Stimulated activated CD4-positive, alpha-beta T cell treated with anti-CD3 and anti-CD28 coated beads, Interleukin-1b, Interleukin-23, amount 100 ng/mL, for 48 hours (primary cell): Measurements from ENCODE around the gene MAT2B.

ENCODE experiments used
- DNase-seq: peaks from one replicate; pipeline ENCODE4 v3.0.0-alpha.2; 2020

Gene MAT2B

GRCh38 chr5:163505368-163506094 is at the start of gene MAT2B:
TSS of gene MAT2B (plus strand) at chr5:163505619. CDS start at chr5:163505687, 68 bp downstream.
- peak; percentile 95 for DNase-seq

DNA sequence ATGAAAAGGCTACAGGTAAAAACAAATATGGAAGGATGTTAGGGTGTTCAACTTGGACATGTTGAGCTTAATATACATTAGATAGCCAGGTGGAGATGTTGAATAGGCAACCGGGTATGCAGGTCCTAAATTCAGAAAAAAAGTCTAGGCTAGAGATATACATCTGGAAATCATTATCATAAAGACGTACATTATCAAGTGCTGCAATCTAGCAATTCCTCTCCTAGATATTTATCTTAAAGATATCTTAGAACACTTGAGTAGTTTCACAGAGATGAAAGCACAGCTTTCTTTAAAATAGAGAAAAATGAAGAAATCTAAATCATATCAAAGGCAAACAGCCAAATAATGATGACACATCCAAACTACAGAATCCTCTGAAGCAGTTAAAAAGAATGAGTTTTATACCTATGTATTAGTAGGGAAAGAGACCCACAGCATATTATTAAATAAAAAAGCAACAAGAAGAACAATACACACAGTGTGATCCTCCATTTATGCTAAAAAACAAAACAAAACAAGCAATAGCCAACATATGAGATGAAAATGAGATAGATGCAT is 49.3 kb upstream of the MAT2B start:
- no peak for DNase-seq

- DNase-seq, result no peak
Measured at GRCh38 chr5:163456840-163457239, 48.6 kb upstream of the MAT2B start.

DNA sequence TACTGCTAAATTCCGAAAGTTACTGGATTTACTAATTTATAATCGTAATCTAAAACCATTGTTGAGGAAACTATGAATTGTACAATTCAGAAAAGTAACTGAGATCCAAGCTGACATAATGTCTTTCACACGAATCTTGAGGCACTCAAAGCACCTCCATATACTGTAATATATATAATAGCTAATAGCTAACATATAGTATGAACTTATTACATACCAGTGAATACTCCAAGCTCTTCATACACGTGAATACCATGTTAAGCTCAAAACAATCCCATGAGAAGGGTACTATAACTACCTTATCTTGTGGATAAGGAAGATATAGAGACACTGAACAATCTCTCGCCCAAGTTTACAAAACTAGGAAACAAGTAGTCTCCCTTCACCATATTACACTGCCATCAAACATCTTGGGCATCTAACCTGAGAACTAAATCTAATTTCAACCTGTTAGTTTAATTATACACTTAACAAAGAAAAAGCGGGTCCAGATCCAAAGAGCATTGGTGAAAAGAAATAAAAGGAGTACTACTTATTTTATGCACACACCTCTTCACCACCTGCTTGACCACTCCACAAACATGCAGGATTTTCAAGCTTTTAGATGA is 46.5 kb upstream of the MAT2B start:
- no peak for DNase-seq

- no peak for DNase-seq
Measured at GRCh38 chr5:163459462-163459818, 46.0 kb upstream of the MAT2B start.

DNA sequence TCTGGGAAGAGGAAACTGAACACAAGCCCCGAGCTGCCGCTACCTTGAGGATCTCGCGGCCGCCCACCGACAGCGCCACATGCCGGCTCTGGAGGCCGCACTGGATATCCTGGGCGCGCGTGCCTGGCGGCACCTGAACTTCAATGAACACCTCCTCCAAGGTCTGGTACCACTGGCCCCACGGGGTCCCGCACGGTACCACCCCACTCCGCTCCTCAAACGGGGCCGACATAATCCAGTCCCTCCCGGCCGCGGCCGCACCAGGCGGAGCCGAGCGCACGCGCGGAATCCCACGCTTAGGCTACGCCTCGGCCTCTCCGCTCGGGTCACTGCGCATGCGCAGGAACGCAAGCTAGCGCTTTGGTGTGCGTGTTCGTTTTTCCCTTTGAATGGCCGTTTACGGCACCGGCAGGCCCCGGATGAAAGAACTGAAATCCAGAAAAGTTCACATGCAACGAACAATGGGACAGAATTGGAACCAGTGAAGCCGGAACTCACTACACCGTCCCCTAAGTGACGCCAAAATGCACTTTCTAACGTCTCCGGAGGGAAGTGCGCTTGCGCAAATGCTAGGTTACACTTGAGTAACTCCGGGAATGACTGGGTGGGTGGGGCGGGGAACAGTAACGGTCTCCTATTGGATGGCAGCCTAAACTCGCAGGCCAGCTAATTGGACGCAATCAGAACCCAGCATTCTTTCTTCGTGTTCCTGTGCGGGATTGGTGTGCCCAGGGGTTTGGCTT is 45.4 kb upstream of the MAT2B start, which contains the start of gene NUDCD2:
NUDCD2 (minus strand) TSS at position 284 of the 743 bp plus-strand sequence; CDS start at position 232, 52 bp downstream.
- DNase-seq, result peak; percentile 95

DNA sequence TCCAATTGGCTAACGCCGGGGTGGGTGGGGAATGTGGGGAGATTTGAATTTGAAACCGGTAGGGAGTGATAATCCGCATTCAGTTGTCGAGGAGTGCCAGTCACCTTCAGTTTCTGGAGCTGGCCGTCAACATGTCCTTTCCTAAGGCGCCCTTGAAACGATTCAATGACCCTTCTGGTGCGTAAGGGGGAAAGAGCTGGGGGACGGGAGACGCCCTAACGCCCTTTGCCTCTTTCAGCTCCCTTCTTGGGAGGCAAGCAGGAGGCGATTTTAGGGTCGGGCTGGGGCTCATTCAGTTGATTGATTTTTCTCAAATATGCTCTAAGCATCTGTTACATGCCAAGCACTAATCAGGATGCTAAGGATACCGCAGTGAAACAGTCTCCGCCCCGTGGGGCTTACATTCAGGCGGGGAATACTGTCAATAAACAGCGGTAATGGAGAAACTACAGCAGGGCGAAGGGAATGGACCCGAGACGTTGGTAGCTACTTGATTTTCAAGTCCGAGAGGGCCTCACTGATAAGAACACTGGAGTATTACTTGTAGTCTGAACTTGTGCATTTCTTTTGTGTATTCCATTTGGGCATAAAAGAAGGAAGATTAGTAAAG is 44.8 kb upstream of the MAT2B start, which contains the start of gene HMMR:
HMMR (plus strand) TSS at position 71 of the 610 bp plus-strand sequence; CDS start at position 132, 61 bp downstream.
- no peak for DNase-seq

- DNase-seq, result no peak
Measured at GRCh38 chr5:163463063-163463435, 42.4 kb upstream of the MAT2B start.

GRCh38 chr5:163467682-163468081 is 37.7 kb upstream of the MAT2B start:
- no peak for DNase-seq

GRCh38 chr5:163473635-163474243 is 31.7 kb upstream of the MAT2B start:
- no peak for DNase-seq

- no peak for DNase-seq
Measured at GRCh38 chr5:163475411-163475810, 30.0 kb upstream of the MAT2B start.

DNA sequence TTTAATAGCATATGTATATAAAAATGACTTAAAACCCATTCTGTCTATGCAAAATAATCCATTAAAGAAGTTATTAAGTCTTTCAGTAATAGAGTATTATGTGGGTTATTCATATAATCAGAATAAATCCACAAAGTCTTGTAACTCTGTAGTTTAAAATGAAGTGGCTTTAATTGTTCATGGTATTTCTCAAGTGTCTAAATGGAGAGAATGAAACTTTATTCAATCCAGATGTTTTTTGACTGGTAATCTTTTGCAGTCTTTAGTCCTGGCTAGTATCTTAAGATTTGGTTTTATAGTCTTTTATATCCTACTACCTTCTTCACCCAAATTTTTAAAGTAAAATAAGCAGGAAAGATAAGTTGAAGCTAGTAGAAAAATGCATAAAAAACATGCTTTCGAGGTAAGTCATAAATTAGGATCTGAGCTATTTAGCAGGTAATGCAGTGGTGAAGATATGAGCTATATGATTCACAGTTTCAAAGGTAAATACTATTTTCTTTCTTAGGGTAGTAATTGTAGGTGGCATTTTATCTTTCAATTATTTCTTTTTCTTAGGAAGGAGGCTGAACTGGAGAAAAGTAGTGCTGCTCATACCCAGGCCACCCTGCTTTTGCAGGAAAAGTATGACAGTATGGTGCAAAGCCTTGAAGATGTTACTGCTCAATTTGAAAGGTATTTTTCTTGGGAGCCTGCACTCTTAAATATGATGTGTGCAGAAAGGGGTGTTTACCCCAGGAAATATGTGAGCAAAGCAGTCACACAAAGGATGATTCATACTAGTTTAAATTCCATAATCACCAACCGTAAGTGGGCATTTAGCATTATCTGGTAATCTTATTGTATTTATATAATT is 27.1 kb upstream of the MAT2B start:
- no peak for DNase-seq

DNA sequence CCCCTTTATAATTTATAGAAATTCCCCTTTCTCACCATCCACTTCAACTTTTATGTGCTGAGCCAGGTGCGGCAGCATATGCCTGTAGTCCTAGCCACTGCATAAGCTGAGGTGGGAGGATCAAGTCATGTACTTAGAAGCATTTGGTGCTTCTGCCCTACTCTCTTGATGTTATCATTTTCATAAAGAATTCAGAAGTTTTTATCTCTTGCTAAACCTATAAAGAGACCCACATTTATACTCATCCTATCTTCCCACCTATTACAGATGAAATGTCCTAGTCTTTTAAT is 26.5 kb upstream of the MAT2B start:
- DNase-seq, result no peak

GRCh38 chr5:163489055-163489744 is 16.2 kb upstream of the MAT2B start:
- no peak for DNase-seq

- no peak for DNase-seq
Measured at GRCh38 chr5:163489745-163490075, 15.7 kb upstream of the MAT2B start.

- no peak for DNase-seq
Measured at GRCh38 chr5:163496286-163496685, 9.1 kb upstream of the MAT2B start.

DNA sequence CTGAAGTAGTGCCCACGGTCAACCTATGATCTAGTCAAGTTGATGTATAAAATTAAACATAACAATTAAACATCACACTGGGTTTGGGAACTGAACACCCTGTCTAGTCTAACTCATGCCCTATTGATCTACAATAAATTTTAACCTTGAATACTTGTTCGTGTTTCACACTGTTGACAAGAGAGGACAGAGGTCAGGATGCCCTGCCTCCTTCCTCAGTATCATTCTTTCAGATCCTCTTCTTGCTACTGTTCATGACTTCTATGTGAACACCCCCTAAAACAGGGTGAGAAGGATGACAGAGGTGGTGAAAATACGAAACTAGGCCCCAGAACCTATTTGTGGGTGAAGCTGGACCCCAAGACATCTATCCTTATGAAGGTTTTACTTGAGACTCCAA is 8.1 kb upstream of the MAT2B start:
- no peak for DNase-seq

GRCh38 chr5:163498886-163499285 is 6.5 kb upstream of the MAT2B start:
- no peak for DNase-seq

DNA sequence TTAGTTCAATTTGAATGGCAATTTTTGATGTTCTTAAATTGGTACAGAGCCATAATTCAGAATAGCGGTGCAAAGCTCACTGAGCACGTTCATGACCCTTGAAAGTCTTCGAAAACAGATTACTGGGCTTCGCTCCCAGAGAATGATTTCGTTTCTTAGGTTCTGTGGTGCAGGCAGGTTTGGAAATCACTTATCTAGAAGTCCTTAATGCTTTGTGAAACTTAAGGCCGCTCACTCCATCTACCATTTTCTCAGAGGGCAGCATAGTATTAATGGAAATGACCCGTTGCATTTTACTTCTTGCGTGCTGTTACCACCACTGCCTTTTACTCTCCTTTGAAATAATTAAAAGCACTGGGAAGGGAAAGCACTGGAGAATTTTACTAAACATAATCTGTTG is 2.9 kb upstream of the MAT2B start:
- DNase-seq, result no peak

DNA sequence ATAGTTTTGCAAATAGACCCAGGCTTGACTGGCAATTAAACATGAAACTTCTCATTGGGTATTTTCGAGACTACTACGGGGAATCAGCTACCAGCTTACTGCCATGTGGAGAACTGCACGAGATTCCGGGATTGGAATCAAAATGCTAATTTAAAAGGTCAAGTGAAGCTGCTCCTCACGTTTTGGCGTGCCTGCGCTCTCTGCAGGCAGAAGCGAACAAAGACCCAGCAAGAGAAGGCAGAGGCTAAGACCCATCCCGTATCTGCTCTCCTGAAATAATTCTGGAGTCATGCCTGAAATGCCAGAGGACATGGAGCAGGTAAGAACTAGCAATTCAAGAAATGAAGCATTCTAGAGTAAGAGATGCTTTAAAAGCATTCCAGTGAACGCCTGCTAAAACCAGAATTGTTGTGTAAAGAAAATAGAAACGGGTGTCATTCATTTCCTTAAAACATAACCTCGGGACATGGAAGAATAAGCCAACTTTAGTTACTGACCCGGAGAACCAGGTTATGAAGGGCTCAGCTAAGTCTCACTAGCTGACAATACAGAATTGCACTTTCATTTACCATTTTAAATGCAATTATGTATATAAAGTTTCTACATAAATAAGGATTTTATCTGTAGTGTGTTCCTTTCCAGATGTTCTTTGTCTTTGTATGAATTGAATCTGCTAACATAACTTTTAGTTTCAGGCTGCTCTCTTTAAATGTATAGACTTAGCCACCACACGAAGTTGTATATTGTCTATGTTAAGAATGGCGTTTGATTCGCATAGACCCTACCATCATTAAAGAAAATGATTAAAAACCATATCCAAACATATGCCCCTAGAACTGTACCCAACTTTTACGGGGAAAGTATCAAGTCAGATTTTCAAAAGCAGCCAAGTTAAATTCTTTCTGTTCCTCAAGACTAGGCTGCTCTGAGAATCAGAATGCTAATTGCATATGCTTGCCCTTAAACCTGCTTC is 2.0 kb upstream of the MAT2B start:
- peak; percentile 41 for DNase-seq
